Parathyroid adenoma (tissue), 2 donors: Measurements from ENCODE around the gene LRRK1.

Source experiments
- H2AFZ ChIP-seq: fragments of 300-600 bp; sonication (generic); one replicate; pipeline ENCODE4 v1.7.0; 2017; ENCODE audit warnings: antibody characterized with exemption, mild to moderate bottlenecking
- H3K27ac ChIP-seq: fragments of 300-600 bp; sonication (generic); one replicate; pipeline ENCODE4 v1.7.0; 2017
- H3K27me3 ChIP-seq: fragments of 300-600 bp; sonication (generic); one replicate; pipeline ENCODE4 v1.7.0; 2017; ENCODE audit warnings: low read length; ENCODE audit not compliant: control insufficient read depth, insufficient read depth
- H3K36me3 ChIP-seq: fragments of 300-600 bp; sonication (generic); one replicate; pipeline ENCODE4 v1.7.0; 2017; ENCODE audit warnings: low read length; ENCODE audit not compliant: control insufficient read depth, insufficient read depth
- H3K4me1 ChIP-seq: fragments of 300-600 bp; sonication (generic); one replicate; pipeline ENCODE4 v1.7.0; 2017; ENCODE audit warnings: control low read depth
- H3K4me2 ChIP-seq: fragments of 300-600 bp; sonication (generic); one replicate; pipeline ENCODE4 v1.7.0; 2017; ENCODE audit warnings: low read length
- H3K4me3 ChIP-seq: fragments of 300-600 bp; sonication (generic); one replicate; pipeline ENCODE4 v1.7.0; 2017; ENCODE audit warnings: low read depth, low read length
- H3K79me2 ChIP-seq: fragments of 300-600 bp; sonication (generic); one replicate; pipeline ENCODE4 v1.7.0; 2017; ENCODE audit warnings: control low read depth
- H3K9ac ChIP-seq: fragments of 300-600 bp; sonication (generic); one replicate; pipeline ENCODE4 v1.7.0; 2017; ENCODE audit warnings: mild to moderate bottlenecking
- H3K9me3 ChIP-seq: fragments of 300-600 bp; sonication (generic); one replicate; pipeline ENCODE4 v1.7.0; 2017; ENCODE audit warnings: low read length; ENCODE audit not compliant: control insufficient read depth
- CTCF ChIP-seq: fragments of 300-600 bp; sonication (generic); IDR thresholded peaks from one replicate; pipeline ENCODE4 v1.7.0; 2017; ENCODE audit warnings: antibody characterized with exemption, mild to moderate bottlenecking
- donor health status: primary hyperparathyroidism.

LRRK1 gene

GRCh38 chr15:101099183-101099582 is 180.0 kb downstream of the LRRK1 start:
- no peaks in the 10 kb centered on the region for H3K9me3 ChIP-seq
- no peaks in the 10 kb centered on the region for H3K36me3 ChIP-seq
- no peaks in the 10 kb centered on the region for H3K4me1 ChIP-seq
- H3K4me2 ChIP-seq: no peak overlapping the region
- H3K79me2 ChIP-seq: no peaks in the 10 kb centered on the region
- H3K9ac ChIP-seq: no peak overlapping the region
- H3K27ac ChIP-seq: no peak overlapping the region
- no peak overlapping the region for H2AFZ ChIP-seq
- H3K27me3 ChIP-seq: no peaks in the 10 kb centered on the region
- no peak overlapping the region for H3K4me3 ChIP-seq
- no peak for TF ChIP-seq CTCF

- no peaks in the 10 kb centered on the region for H3K4me1 ChIP-seq
- H3K36me3 ChIP-seq: no peaks in the 10 kb centered on the region
- no peak for TF ChIP-seq CTCF
- H3K4me3 ChIP-seq: no peak overlapping the region
- no peak overlapping the region for H3K27ac ChIP-seq
- H2AFZ ChIP-seq: no peak overlapping the region
- no peaks in the 10 kb centered on the region for H3K9me3 ChIP-seq
- no peak overlapping the region for H3K4me2 ChIP-seq
- no peaks in the 10 kb centered on the region for H3K27me3 ChIP-seq
- H3K9ac ChIP-seq: no peak overlapping the region
- H3K79me2 ChIP-seq: no peaks in the 10 kb centered on the region
These were observed 181.0 kb downstream of the LRRK1 start for GRCh38 chr15:101100118-101100517.

GRCh38 chr15:101100593-101101442 is 181.7 kb downstream of the LRRK1 start:
- no peak overlapping the region for H3K4me3 ChIP-seq
- H3K36me3 ChIP-seq: no peaks in the 10 kb centered on the region
- H3K27ac ChIP-seq: no peak overlapping the region
- no peaks in the 10 kb centered on the region for H3K27me3 ChIP-seq
- H3K4me1 ChIP-seq: no peaks in the 10 kb centered on the region
- H2AFZ ChIP-seq: no peak overlapping the region
- H3K9me3 ChIP-seq: no peaks in the 10 kb centered on the region
- H3K4me2 ChIP-seq: no peak overlapping the region
- TF ChIP-seq CTCF: no peak
- no peak overlapping the region for H3K9ac ChIP-seq
- no peaks in the 10 kb centered on the region for H3K79me2 ChIP-seq

- Histone ChIP-seq H2AFZ (no peak overlapping the region), H3K4me3 (no peak overlapping the region), H3K79me2 (no peaks in the 10 kb centered on the region), H3K4me1 (no peaks in the 10 kb centered on the region), H3K36me3 (no peaks in the 10 kb centered on the region), H3K27ac (no peak overlapping the region), H3K9me3 (no peaks in the 10 kb centered on the region), H3K4me2 (no peak overlapping the region), H3K9ac (no peak overlapping the region), H3K27me3 (no peaks in the 10 kb centered on the region)
- no peak for TF ChIP-seq CTCF
These were observed 182.5 kb downstream of the LRRK1 start for GRCh38 chr15:101101676-101102075.

- Histone ChIP-seq H3K36me3 (no peaks in the 10 kb centered on the region), H3K9ac (no peak overlapping the region), H3K4me1 (no peaks in the 10 kb centered on the region), H3K27ac (no peak overlapping the region), H2AFZ (no peak overlapping the region), H3K27me3 (no peaks in the 10 kb centered on the region), H3K79me2 (no peaks in the 10 kb centered on the region), H3K4me2 (no peak overlapping the region), H3K4me3 (no peak overlapping the region), H3K9me3 (no peaks in the 10 kb centered on the region)
- TF ChIP-seq CTCF: no peak
These were observed 183.6 kb downstream of the LRRK1 start for GRCh38 chr15:101102746-101103145.
